Measurements from ENCODE around the gene GP1BA.

GP1BA gene

GRCh38 chr17:4955091-4955490 is 23.0 kb downstream of the GP1BA start:
- H3K27ac ChIP-seq = no peak overlapping the region
- TF ChIP-seq CTCF (IDR thresholded peaks at IDR 0.05) (no peak), ZFX (IDR thresholded peaks at IDR 0.05; ENCODE audit: borderline replicate concordance) (no peak)

DNA sequence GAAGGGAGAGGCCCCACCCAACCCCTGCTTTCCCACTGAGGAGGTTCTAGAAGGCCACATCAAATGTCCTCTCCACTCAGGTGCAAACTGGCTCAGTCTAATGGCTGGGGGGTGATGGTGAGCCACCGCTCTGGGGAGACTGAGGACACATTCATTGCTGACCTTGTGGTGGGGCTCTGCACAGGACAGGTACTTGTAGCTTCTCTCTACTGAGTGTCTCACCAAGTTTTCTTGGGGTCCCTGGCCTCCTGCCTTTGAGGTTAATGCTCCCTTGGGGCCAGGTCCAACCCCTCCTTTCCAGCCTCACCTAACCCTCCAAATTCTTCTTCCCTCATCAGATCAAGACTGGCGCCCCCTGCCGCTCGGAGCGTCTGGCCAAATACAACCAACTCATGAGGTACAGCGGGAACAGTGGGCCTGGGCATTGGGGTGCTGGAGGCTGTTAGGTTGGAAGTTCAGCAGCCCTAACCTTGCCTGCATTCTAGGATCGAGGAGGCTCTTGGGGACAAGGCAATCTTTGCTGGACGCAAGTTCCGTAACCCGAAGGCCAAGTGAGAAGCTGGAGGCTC is 24.5 kb downstream of the GP1BA start:
- H3K27ac ChIP-seq = no peak overlapping the region

GRCh38 chr17:4958102-4958501 is 26.0 kb downstream of the GP1BA start:
- 0 out of 2 replicates have a peak overlapping the region, but pooled peaks have one; percentile 13 for H3K27ac ChIP-seq
- no peak for TF ChIP-seq CTCF (IDR thresholded peaks at IDR 0.05)
- TF ChIP-seq ZFX (IDR thresholded peaks at IDR 0.05; ENCODE audit: borderline replicate concordance) = no peak

More for the DNA sequence above, 24.5 kb downstream of the GP1BA start:
- TF ChIP-seq CTCF (IDR thresholded peaks at IDR 0.05) (peak; percentile 37), ZFX (IDR thresholded peaks at IDR 0.05; ENCODE audit: borderline replicate concordance) (no peak)

DNA sequence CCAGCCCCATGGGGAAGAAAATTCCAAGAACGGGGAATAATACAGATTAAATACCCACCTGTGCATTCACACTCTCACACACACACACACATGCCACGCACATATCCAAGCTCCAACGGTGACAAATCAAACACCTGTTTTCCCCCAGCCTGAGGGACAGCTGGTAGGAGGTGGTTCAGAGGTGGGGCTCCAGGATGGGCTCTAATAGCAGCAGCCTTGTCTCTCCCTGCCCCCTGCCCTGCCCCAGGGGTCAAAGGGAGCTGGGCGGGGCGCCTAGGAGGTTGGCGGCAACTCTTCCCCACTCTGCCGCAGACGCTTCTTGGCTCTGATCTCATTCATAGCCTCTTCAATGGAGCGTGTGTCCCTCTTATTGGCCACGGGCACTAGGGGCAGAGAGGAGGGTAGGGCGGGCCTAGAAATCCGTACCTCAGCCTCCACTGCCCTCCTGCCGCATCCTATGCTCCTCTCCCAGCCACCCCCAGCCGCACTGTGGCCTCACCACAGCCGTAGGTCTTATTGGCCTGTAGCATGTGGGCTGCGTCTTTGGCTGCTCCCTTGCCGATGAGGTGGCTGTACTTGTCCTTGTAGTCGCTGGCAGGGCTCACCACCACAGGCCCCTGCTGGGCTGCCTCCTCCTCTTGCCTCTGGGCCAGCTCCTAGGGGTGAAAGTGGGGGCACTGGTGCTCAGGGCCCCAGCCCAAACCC is 27.3 kb downstream of the GP1BA start:
- TF ChIP-seq ZFX (IDR thresholded peaks at IDR 0.05; ENCODE audit: borderline replicate concordance) = no peak
- TF ChIP-seq CTCF (IDR thresholded peaks at IDR 0.05) = no peak
- no peak overlapping the region for H3K27ac ChIP-seq

GRCh38 chr17:4960279-4960922 is 28.3 kb downstream of the GP1BA start:
- peak overlapping the region; percentile 37 for H3K27ac ChIP-seq
- no peak for TF ChIP-seq ZFX (IDR thresholded peaks at IDR 0.05; ENCODE audit: borderline replicate concordance)
- no peak for TF ChIP-seq CTCF (IDR thresholded peaks at IDR 0.05)

DNA sequence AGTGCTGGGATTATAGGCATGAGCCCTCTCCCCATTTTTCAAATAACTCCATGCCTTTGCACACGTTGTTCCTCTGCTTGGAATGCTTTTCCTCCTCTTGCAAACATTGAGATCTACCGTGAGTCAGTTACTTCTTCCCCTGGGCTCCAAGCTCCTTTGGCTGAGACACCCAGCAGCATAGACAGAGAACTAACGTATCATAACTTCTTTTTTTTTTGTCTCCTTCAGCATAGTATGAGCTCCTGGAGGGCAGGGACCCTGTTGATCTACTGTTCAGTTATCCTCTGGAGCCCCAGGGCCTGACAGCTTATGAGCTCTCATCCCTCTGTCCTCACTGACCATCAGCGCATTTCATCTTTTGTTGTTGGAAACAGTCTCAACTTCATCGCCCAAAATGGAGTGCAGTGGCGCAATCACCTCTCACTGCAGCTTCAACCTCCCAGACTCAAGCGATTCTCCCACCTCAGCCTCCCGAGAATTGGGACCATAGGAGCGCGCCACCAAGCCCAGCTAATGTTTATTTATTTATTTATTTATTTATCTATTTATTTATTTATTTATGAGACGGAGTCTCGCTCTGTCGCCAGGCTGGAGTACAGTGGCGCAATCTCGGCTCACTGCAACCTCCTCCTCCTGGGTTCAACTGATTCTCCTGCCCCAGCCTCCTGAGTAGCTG is 33.4 kb downstream of the GP1BA start:
- H3K27ac ChIP-seq = peak overlapping the region; percentile 96; the same call in 1 of the 2 replicates
- TF ChIP-seq CTCF (IDR thresholded peaks at IDR 0.05) (no peak), ZFX (IDR thresholded peaks at IDR 0.05; ENCODE audit: borderline replicate concordance) (no peak)
